IMR-90 (cell line): ENCODE measurements around the gene L3HYPDH. TPM values are rescaled to one million over a fixed set of nuclear protein-coding genes. Genes with fewer than 3 reads are reported as not detected.

Experiments used
- ATAC-seq: fragments of 200-7000 bp; cut with Tn5 transposase; 2 replicates; pipeline ENCODE4 v1.9.1; 2020; ENCODE audit warnings: low read depth, mild to moderate bottlenecking, moderate library complexity
- BruUV-seq: library from RNA; stranded (reverse); fragments of 400-500 nt; replicated peaks from 2 replicates; lab custom pipeline; 2021; lab: Mats Ljungman, UMichigan
- CTCF ChIA-PET: fragments of 300-600 bp; formaldehyde crosslinking; extraction: SDS; loops from one replicate; lab custom pipeline; 2021; ENCODE audit warnings: antibody characterized with exemption; lab: Yijun Ruan, JAX
- POLR2A ChIA-PET: fragments of 300-600 bp; sonication (Branson Sonifier 250); formaldehyde crosslinking; loops from one replicate; lab custom pipeline; 2022; ENCODE audit warnings: antibody characterized with exemption; ENCODE audit not compliant: unreplicated experiment; lab: Charles Lee
- DNase-seq: peaks from one replicate; pipeline ENCODE4 v3.0.0; 2013
- H2AFZ ChIP-seq: replicated peaks from 2 replicates; pipeline ENCODE3; 2013; ENCODE audit warnings: low read length, mild to moderate bottlenecking; ENCODE audit not compliant: poor library complexity
- H2AK5ac ChIP-seq: 2 replicates; pipeline ENCODE4 v1.6.1; 2013; ENCODE audit warnings: low read depth, low read length, inconsistent platforms
- H2AK9ac ChIP-seq: replicated peaks from 2 replicates; pipeline ENCODE3; 2013; ENCODE audit warnings: mild to moderate bottlenecking, low read depth, low read length, moderate library complexity; ENCODE audit not compliant: poor library complexity
- H2BK120ac ChIP-seq: 2 replicates; pipeline ENCODE4 v1.6.1; 2013; ENCODE audit warnings: low read depth, low read length, inconsistent platforms
- H2BK15ac ChIP-seq: 3 replicates; pipeline ENCODE4 v1.6.1; 2013; ENCODE audit warnings: low read depth, low read length, inconsistent platforms
- H2BK20ac ChIP-seq: 2 replicates; pipeline ENCODE4 v1.6.1; 2013; ENCODE audit warnings: low read depth, mild to moderate bottlenecking, inconsistent platforms, low read length, moderate library complexity
- H2BK5ac ChIP-seq: 2 replicates; pipeline ENCODE4 v1.6.1; 2013; ENCODE audit warnings: mild to moderate bottlenecking, low read depth, low read length, inconsistent platforms; ENCODE audit not compliant: poor library complexity, severe bottlenecking
- H3K14ac ChIP-seq: replicated peaks from 2 replicates; pipeline ENCODE4 v1.6.1; 2013; ENCODE audit warnings: low read depth, low read length, inconsistent platforms
- H3K18ac ChIP-seq: 2 replicates; pipeline ENCODE4 v1.6.1; 2013; ENCODE audit warnings: low read depth, low read length, control low read depth
- H3K23ac ChIP-seq: 2 replicates; pipeline ENCODE4 v1.6.1; 2013; ENCODE audit warnings: low read depth, low read length, inconsistent platforms
- H3K27ac ChIP-seq: 2 replicates; pipeline ENCODE4 v1.5.1; 2013; ENCODE audit warnings: mild to moderate bottlenecking, control low read depth, low read length; ENCODE audit not compliant: insufficient read depth
- H3K27me3 ChIP-seq: 2 replicates; pipeline ENCODE4 v1.6.1; 2013; ENCODE audit warnings: low read length; ENCODE audit not compliant: control insufficient read depth, insufficient read depth
- H3K36me3 ChIP-seq: 2 replicates; pipeline ENCODE4 v1.6.1; 2013; ENCODE audit warnings: low read length, mixed read lengths; ENCODE audit not compliant: control insufficient read depth, insufficient read depth
- H3K4ac ChIP-seq: 2 replicates; pipeline ENCODE4 v1.6.1; 2013; ENCODE audit warnings: low read depth, low read length, inconsistent platforms
- H3K4me1 ChIP-seq: 2 replicates; pipeline ENCODE4 v1.6.1; 2013; ENCODE audit warnings: low read length, mixed read lengths; ENCODE audit not compliant: control insufficient read depth, insufficient read depth
- H3K4me2 ChIP-seq: 2 replicates; pipeline ENCODE4 v1.6.1; 2013; ENCODE audit warnings: low read depth, mild to moderate bottlenecking, control low read depth, low read length, moderate library complexity
- H3K4me3 ChIP-seq: 2 replicates; pipeline ENCODE4 v1.5.1; 2013; ENCODE audit warnings: low read depth, mild to moderate bottlenecking, control low read depth, low read length, moderate library complexity; ENCODE audit not compliant: insufficient read depth
- H3K56ac ChIP-seq: 2 replicates; pipeline ENCODE4 v1.6.1; 2013; ENCODE audit warnings: low read length, inconsistent platforms; ENCODE audit not compliant: insufficient read depth; ENCODE audit errors: extremely low read depth
- H3K79me1 ChIP-seq, 2 experiments: 2 replicates each; pipeline ENCODE4 v1.6.1; 2013; ENCODE audit warnings: low read length in 2 of 2, inconsistent platforms in 1 of 2, low read depth in 1 of 2
- H3K9ac ChIP-seq: 2 replicates; pipeline ENCODE4 v1.6.1; 2013; ENCODE audit warnings: low read depth, low read length, control low read depth
- H3K9me1 ChIP-seq: 2 replicates; pipeline ENCODE4 v1.6.1; 2013; ENCODE audit warnings: low read length, inconsistent platforms; ENCODE audit not compliant: insufficient read depth
- H3K9me3 ChIP-seq: 2 replicates; pipeline ENCODE4 v1.6.1; 2013; ENCODE audit warnings: low read length; ENCODE audit not compliant: control insufficient read depth, insufficient read depth
- H4K20me1 ChIP-seq: 2 replicates; pipeline ENCODE4 v1.6.1; 2013; ENCODE audit warnings: low read length, inconsistent platforms; ENCODE audit not compliant: insufficient read depth
- H4K5ac ChIP-seq: 2 replicates; pipeline ENCODE4 v1.6.1; 2013; ENCODE audit warnings: mild to moderate bottlenecking, low read depth, low read length, control low read depth
- H4K8ac ChIP-seq, 2 experiments: 2 replicates each; pipeline ENCODE4 v1.6.1; 2013; ENCODE audit warnings: low read depth in 2 of 2, low read length in 2 of 2, control low read depth in 1 of 2, inconsistent platforms in 1 of 2
- H4K91ac ChIP-seq: 2 replicates; pipeline ENCODE4 v1.6.1; 2013; ENCODE audit warnings: low read depth, low read length, inconsistent platforms; ENCODE audit not compliant: insufficient read depth
- BHLHE40 ChIP-seq: fragments of 150-350 bp; IDR thresholded peaks from 2 replicates; pipeline ENCODE4 v1.6.1; 2016; ENCODE audit warnings: mild to moderate bottlenecking, low read depth, low read length
- FOS ChIP-seq: fragments of 150-350 bp; IDR thresholded peaks from 2 replicates; pipeline ENCODE4 v1.6.1; 2016; ENCODE audit warnings: low read depth, low read length
- MAZ ChIP-seq: IDR thresholded peaks from 2 replicates; pipeline ENCODE4 v1.6.1; 2012; ENCODE audit warnings: low read depth, mild to moderate bottlenecking, low read length, improper control_type of control experiment, moderate library complexity, borderline replicate concordance
- MXI1 ChIP-seq: IDR thresholded peaks from 2 replicates; pipeline ENCODE4 v1.6.1; 2012; ENCODE audit warnings: low read depth, mild to moderate bottlenecking, low read length, moderate library complexity, borderline replicate concordance
- NFE2L2 ChIP-seq: fragments of 150-350 bp; IDR thresholded peaks from 2 replicates; pipeline ENCODE4 v1.6.1; 2016; ENCODE audit warnings: low read depth, mild to moderate bottlenecking, low read length
- POLR2A ChIP-seq: IDR thresholded peaks from 2 replicates; pipeline ENCODE4 v1.6.1; 2012; ENCODE audit warnings: mild to moderate bottlenecking, low read depth, low read length
- RAD21 ChIP-seq: IDR thresholded peaks from 2 replicates; pipeline ENCODE4 v1.6.1; 2012; ENCODE audit warnings: low read length, improper control_type of control experiment
- RFX5 ChIP-seq: IDR thresholded peaks from 2 replicates; pipeline ENCODE4 v1.8.0; 2012; ENCODE audit warnings: low read depth, mild to moderate bottlenecking, low read length, moderate library complexity
- SMC3 ChIP-seq: fragments of 150-350 bp; IDR thresholded peaks from 2 replicates; pipeline ENCODE4 v1.6.1; 2016; ENCODE audit warnings: low read depth, mild to moderate bottlenecking, antibody characterized with exemption, low read length, moderate library complexity
- WGBS, 2 experiments: methylation state at CpG; one replicate each; pipeline versions ENCODE4 v1.1.5 to v1.1.7; 2013; ENCODE audit warnings: missing lambda C conversion rate in 2 of 2; ENCODE audit not compliant: insufficient read length in 1 of 2; ENCODE audit errors: extremely low coverage in 2 of 2; 5-methylcytosine and 5-hydroxymethylcytosine counted together
- dilution Hi-C: fragments of 300-500 bp; cut with HindIII; formaldehyde crosslinking; loops from one replicate; pipeline ENCODE4 v1.14.3; 2018; ENCODE audit warnings: low sequenced_read_pairs; ENCODE audit not compliant: unreplicated experiment
- in situ Hi-C: fragments of 300-500 bp; cut with MboI; formaldehyde crosslinking; loops from 3 replicates; pipeline ENCODE4 v1.14.3; 2019; ENCODE audit warnings: low sequenced_read_pairs, inconsistent platforms, mixed read lengths
- intact Hi-C: fragments of 100-400 bp; cut with micrococcal nuclease; formaldehyde crosslinking; loops from 2 replicates; pipeline ENCODE4 v1.10.0; 2022
- polyA plus RNA-seq, 3 experiments: library from polyadenylated mRNA; depleted of rRNA; stranded (reverse); fragments of >200 nt; gene quantifications; 2 replicates each; pipeline ENCODE4 v1.2.3, GENCODE V29; 2012; ENCODE audit warnings: low replicate concordance in 1 of 3
- total RNA-seq: library from RNA; depleted of rRNA; stranded (reverse); fragments of >200 nt; gene quantifications from 2 replicates; pipeline ENCODE4 v1.2.3, GENCODE V29; 2012
- TF ChIP-seq, protein P1 (sequence below): conservative IDR thresholded peaks from 2 replicates; pipeline ENCODE4 v1.5.1; 2012; ENCODE audit warnings: mild to moderate bottlenecking, low read depth, low read length, improper control_type of control experiment
- TF ChIP-seq, protein P2 (sequence below): fragments of 150-350 bp; IDR thresholded peaks from 2 replicates; pipeline ENCODE4 v1.6.1; 2016; ENCODE audit warnings: low read depth, mild to moderate bottlenecking, low read length, moderate library complexity, borderline replicate concordance
- TF ChIP-seq, protein P3 (sequence below): fragments of 150-350 bp; IDR thresholded peaks from 2 replicates; pipeline ENCODE4 v1.6.1; 2017; ENCODE audit warnings: mild to moderate bottlenecking, antibody characterized with exemption, low read length, low read depth

L3HYPDH gene
- total and polyA plus RNA-seq, 2 of the 4 experiments (the other 2 are of a cell fraction) = 40.9 to 49.1 TPM

DNA sequence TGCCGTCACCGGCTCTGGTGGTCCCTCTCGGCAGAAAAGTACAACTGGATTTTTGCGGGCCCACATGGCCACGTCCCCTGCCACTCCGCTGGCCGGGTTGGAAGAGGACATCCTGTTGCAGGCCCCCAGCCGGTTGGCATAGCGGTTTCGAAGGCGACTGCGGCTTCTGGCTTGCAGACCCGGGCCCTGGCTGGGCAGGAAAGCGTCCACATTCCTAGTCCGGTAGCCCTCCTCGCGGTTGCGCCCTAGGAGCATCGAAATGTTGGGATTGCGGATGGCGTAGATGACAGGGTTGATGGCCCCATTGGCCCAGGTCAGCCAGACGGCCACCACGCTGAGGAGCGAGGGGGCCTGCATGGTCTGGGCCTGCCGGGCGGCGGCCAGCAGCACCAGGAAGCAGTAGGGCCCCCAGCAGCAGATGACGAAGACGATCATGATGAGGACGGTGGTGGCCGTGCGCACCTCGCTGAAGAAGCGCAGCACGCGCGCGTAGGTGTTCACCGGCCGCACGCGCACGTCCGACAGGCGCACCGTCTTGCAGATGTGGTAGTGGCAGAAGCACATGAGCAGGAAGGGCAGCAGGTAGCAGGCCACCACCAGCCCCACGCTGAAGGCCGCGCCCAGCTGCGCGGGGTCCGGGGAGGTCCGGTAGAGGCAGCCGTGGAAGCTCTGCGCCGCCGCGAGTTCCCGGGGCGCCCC is 20.3 kb downstream of the L3HYPDH start:
- TF ChIP-seq RFX5 (no peak), MAZ (no peak), SMC3 (no peak), NFE2L2 (no peak), MXI1 (no peak), BHLHE40 (no peak), FOS (no peak), RAD21 (no peak), POLR2A (no peak)
- TF ChIP-seq, protein P1, sequence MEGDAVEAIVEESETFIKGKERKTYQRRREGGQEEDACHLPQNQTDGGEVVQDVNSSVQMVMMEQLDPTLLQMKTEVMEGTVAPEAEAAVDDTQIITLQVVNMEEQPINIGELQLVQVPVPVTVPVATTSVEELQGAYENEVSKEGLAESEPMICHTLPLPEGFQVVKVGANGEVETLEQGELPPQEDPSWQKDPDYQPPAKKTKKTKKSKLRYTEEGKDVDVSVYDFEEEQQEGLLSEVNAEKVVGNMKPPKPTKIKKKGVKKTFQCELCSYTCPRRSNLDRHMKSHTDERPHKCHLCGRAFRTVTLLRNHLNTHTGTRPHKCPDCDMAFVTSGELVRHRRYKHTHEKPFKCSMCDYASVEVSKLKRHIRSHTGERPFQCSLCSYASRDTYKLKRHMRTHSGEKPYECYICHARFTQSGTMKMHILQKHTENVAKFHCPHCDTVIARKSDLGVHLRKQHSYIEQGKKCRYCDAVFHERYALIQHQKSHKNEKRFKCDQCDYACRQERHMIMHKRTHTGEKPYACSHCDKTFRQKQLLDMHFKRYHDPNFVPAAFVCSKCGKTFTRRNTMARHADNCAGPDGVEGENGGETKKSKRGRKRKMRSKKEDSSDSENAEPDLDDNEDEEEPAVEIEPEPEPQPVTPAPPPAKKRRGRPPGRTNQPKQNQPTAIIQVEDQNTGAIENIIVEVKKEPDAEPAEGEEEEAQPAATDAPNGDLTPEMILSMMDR = no peak
- TF ChIP-seq, protein P2, sequence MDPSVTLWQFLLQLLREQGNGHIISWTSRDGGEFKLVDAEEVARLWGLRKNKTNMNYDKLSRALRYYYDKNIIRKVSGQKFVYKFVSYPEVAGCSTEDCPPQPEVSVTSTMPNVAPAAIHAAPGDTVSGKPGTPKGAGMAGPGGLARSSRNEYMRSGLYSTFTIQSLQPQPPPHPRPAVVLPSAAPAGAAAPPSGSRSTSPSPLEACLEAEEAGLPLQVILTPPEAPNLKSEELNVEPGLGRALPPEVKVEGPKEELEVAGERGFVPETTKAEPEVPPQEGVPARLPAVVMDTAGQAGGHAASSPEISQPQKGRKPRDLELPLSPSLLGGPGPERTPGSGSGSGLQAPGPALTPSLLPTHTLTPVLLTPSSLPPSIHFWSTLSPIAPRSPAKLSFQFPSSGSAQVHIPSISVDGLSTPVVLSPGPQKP = no peak
- TF ChIP-seq, protein P3, sequence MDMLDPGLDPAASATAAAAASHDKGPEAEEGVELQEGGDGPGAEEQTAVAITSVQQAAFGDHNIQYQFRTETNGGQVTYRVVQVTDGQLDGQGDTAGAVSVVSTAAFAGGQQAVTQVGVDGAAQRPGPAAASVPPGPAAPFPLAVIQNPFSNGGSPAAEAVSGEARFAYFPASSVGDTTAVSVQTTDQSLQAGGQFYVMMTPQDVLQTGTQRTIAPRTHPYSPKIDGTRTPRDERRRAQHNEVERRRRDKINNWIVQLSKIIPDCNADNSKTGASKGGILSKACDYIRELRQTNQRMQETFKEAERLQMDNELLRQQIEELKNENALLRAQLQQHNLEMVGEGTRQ = no peak
- Histone ChIP-seq H2BK15ac (no peak overlapping the region), H2BK120ac (no peak overlapping the region), H4K20me1 (peaks cover 22% of the 10 kb centered on the region; the same call in 1 of the 2 replicates), H2AK5ac (peak overlapping the region; percentile 56), H3K56ac (no peak overlapping the region), H2BK5ac (no peak overlapping the region), H4K8ac (peak overlapping the region; percentile 1 to 62; a peak in 2 of 4 replicates), H3K36me3 (peaks cover 18% of the 10 kb centered on the region), H3K18ac (no peak overlapping the region), H3K9me1 (peaks cover 10% of the 10 kb centered on the region; the same call in 1 of the 2 replicates), H3K27me3 (no peaks in the 10 kb centered on the region), H3K4me3 (peak overlapping the region; percentile 38; the same call in 1 of the 2 replicates), H3K27ac (peak overlapping the region; percentile 7; the same call in 1 of the 2 replicates), H2AFZ (peak overlapping the region; percentile 92), H3K4me2 (peak overlapping the region; percentile 74), H4K5ac (no peak overlapping the region), H2BK20ac (no peak overlapping the region), H4K91ac (no peak overlapping the region), H2AK9ac (peak overlapping the region; percentile 25), H3K4ac (peak overlapping the region; percentile 56; the same call in 1 of the 2 replicates), H3K9ac (peak overlapping the region; percentile 19; the same call in 1 of the 2 replicates), H3K14ac (0 out of 2 replicates have a peak overlapping the region, but pooled peaks have one; percentile 29), H3K23ac (0 out of 2 replicates have a peak overlapping the region, but pooled peaks have one; percentile 17), H3K9me3 (no peaks in the 10 kb centered on the region), H3K79me1 (peaks cover 12 to 23% of the 10 kb centered on the region in 2 experiments), H3K4me1 (peaks cover 6% of the 10 kb centered on the region)
- no peak for ATAC-seq
- intact Hi-C loops (no loop called here), dilution Hi-C loops (no loop called here), in situ Hi-C loops (loop anchor here (25.0 kb wide), 2 partner anchors 827 to 977 kb away; partner anchors contain the start of gene DACT1)
- DNase-seq = no peak
- no TSS peak for BruUV-seq
- POLR2A ChIA-PET = no interaction called here
- CTCF ChIA-PET = no interaction called here
- WGBS, 2 experiments = 79% methylated on average over 16 of the region's 60 CpGs; no CpG with 5 or more reads in 1 of the 2 experiments
